Mesendoderm (in vitro differentiated cells): ENCODE results near the gene TGM5.

Experiments
- DNase-seq: peaks from one replicate; pipeline ENCODE4 v3.0.0; 2013
- H2AK5ac ChIP-seq: 2 replicates; pipeline ENCODE4 v1.6.1; 2013; ENCODE audit warnings: low read length, inconsistent platforms
- H2BK120ac ChIP-seq: 2 replicates; pipeline ENCODE4 v1.6.1; 2013; ENCODE audit warnings: low read depth, mild to moderate bottlenecking, low read length, moderate library complexity, mixed read lengths
- H2BK15ac ChIP-seq: replicated peaks from 2 replicates; pipeline ENCODE4 v1.6.1; 2013; ENCODE audit warnings: low read depth, mild to moderate bottlenecking, moderate library complexity
- H2BK5ac ChIP-seq: 2 replicates; pipeline ENCODE4 v1.6.1; 2013; ENCODE audit warnings: low read length, inconsistent platforms
- H3K18ac ChIP-seq: 2 replicates; pipeline ENCODE4 v1.6.1; 2013; ENCODE audit warnings: mild to moderate bottlenecking, low read length, mixed read lengths
- H3K23ac ChIP-seq: one replicate; pipeline ENCODE4 v1.6.1; 2013; ENCODE audit warnings: low read length
- H3K27ac ChIP-seq: 2 replicates; pipeline ENCODE4 v1.5.1; 2013; ENCODE audit warnings: low read depth, mild to moderate bottlenecking, inconsistent platforms, low read length, moderate library complexity
- H3K27me3 ChIP-seq: 2 replicates; pipeline ENCODE4 v1.6.1; 2013; ENCODE audit warnings: low read length, control low read depth, mild to moderate bottlenecking, inconsistent platforms; ENCODE audit not compliant: insufficient read depth, poor library complexity
- H3K36me3 ChIP-seq: 2 replicates; pipeline ENCODE4 v1.6.1; 2013; ENCODE audit warnings: low read length, inconsistent platforms; ENCODE audit not compliant: control insufficient read depth, insufficient read depth
- H3K4ac ChIP-seq: one replicate; pipeline ENCODE4 v1.6.1; 2013; ENCODE audit warnings: low read depth, mild to moderate bottlenecking, low read length, moderate library complexity
- H3K4me1 ChIP-seq: 2 replicates; pipeline ENCODE4 v1.6.1; 2013; ENCODE audit warnings: low read depth, low read length, inconsistent platforms; ENCODE audit not compliant: control insufficient read depth
- H3K4me2 ChIP-seq: 2 replicates; pipeline ENCODE4 v1.6.1; 2013; ENCODE audit warnings: low read length
- H3K4me3 ChIP-seq: 2 replicates; pipeline ENCODE4 v1.5.1; 2013; ENCODE audit warnings: mild to moderate bottlenecking, low read length
- H3K56ac ChIP-seq: one replicate; pipeline ENCODE4 v1.6.1; 2013; ENCODE audit warnings: low read length
- H3K79me1 ChIP-seq: 2 replicates; pipeline ENCODE4 v1.6.1; 2013; ENCODE audit warnings: low read length, inconsistent platforms
- H3K79me2 ChIP-seq: 2 replicates; pipeline ENCODE4 v1.6.1; 2013; ENCODE audit warnings: mild to moderate bottlenecking, low read length; ENCODE audit not compliant: control insufficient read depth, insufficient read depth
- H3K9ac ChIP-seq: 2 replicates; pipeline ENCODE4 v1.6.1; 2013; ENCODE audit warnings: low read length, inconsistent platforms
- H4K5ac ChIP-seq: one replicate; pipeline ENCODE4 v1.6.1; 2013; ENCODE audit warnings: low read length
- H4K8ac ChIP-seq: one replicate; pipeline ENCODE4 v1.6.1; 2013; ENCODE audit warnings: low read depth, mild to moderate bottlenecking, control low read depth, low read length, moderate library complexity
- WGBS: extraction: QIAGEN DNeasy Blood & Tissue Kit; methylation state at CpG from one replicate; pipeline ENCODE4 v1.1.7; 2013; ENCODE audit warnings: low lambda C conversion rate, missing lambda C conversion rate; ENCODE audit not compliant: insufficient coverage; ENCODE audit errors: extremely low coverage; 5-methylcytosine and 5-hydroxymethylcytosine counted together

TGM5 gene

DNA sequence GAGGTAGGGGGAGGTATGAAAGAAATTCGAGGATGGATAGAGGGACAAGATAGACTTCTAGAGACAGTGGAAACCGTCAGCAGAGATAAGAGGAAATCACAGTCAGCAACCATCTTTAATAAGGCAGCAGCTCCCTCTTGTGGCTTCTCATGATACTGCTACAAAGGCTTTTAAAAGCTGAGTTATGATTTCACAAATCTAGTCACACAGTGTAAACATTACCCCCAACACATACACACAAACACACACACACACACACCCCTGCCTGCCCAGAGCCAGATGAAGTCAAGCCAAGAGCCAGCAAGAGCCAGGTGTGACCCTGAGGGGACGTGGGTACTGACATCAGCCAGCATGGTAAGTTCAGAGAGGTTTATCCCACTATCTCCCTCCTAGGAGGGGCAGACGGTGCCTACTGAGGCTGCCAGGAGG is 18.9 kb upstream of the TGM5 start:
- Histone ChIP-seq H3K23ac (no peak overlapping the region), H2BK5ac (no peak overlapping the region), H3K36me3 (no peaks in the 10 kb centered on the region), H3K4me3 (no peak overlapping the region), H3K79me2 (no peaks in the 10 kb centered on the region), H2AK5ac (no peak overlapping the region), H3K27me3 (no peaks in the 10 kb centered on the region), H3K4ac (no peak overlapping the region), H3K9ac (no peak overlapping the region), H3K27ac (no peak overlapping the region), H2BK120ac (no peak overlapping the region), H3K56ac (no peak overlapping the region), H3K4me1 (no peaks in the 10 kb centered on the region), H4K8ac (no peak overlapping the region), H4K5ac (no peak overlapping the region), H2BK15ac (no peak overlapping the region), H3K4me2 (no peak overlapping the region), H3K79me1 (no peaks in the 10 kb centered on the region), H3K18ac (no peak overlapping the region)
- DNase-seq: peak; percentile 71
- no CpG with 5 or more reads among the region's 4 CpGs for WGBS

GRCh38 chr15:43283526-43283925 is 16.8 kb upstream of the TGM5 start:
- no peaks in the 10 kb centered on the region for H3K4me1 ChIP-seq
- no peak overlapping the region for H3K23ac ChIP-seq
- H3K36me3 ChIP-seq: no peaks in the 10 kb centered on the region
- H3K79me2 ChIP-seq: no peaks in the 10 kb centered on the region
- H2AK5ac ChIP-seq: no peak overlapping the region
- no peak overlapping the region for H2BK15ac ChIP-seq
- no peak overlapping the region for H3K4me3 ChIP-seq
- H3K18ac ChIP-seq: no peak overlapping the region
- no peak overlapping the region for H3K56ac ChIP-seq
- no peak overlapping the region for H4K8ac ChIP-seq
- no CpG with 5 or more reads among the region's 1 CpG for WGBS
- H3K79me1 ChIP-seq: no peaks in the 10 kb centered on the region
- no peak overlapping the region for H4K5ac ChIP-seq
- H3K4me2 ChIP-seq: no peak overlapping the region
- no peak overlapping the region for H3K27ac ChIP-seq
- H3K27me3 ChIP-seq: no peaks in the 10 kb centered on the region
- no peak overlapping the region for H3K9ac ChIP-seq
- DNase-seq: no peak
- H3K4ac ChIP-seq: no peak overlapping the region
- H2BK120ac ChIP-seq: no peak overlapping the region
- no peak overlapping the region for H2BK5ac ChIP-seq

DNA sequence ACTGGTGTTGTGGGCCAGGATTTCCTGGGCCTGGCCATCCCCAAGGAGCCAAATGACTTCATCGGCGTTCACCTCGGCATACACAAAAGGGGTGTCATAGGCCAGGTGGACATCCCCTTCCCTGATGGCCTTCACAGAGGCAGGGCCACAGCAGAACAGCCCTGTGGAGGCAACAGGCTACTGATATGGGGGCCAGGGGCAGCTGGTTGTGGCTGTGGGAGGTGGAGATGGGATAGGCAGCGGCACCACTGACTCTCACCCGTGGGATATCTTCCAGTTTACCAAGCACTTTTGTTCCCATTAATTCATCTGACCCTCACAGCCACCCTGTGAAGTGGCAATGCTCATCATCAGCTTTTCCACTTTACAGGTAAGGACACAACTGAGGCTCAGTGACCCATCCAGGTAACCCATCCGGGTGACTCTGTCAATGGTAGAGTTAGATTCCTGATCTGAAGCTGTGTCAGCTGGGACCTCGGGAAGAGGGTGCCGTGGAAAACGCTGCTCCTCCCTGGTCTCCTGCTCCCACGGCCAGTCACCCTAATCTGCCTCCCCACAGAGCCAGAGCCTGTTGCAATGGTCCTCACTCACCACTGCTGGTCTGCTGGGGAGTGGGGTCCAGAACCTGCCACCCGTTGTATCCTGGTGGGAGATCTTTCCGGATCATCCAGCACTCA is 15.3 kb upstream of the TGM5 start:
- Histone ChIP-seq H3K23ac (no peak overlapping the region), H3K4ac (no peak overlapping the region), H3K9ac (no peak overlapping the region), H3K79me2 (no peaks in the 10 kb centered on the region), H2BK120ac (no peak overlapping the region), H2AK5ac (no peak overlapping the region), H3K27me3 (no peaks in the 10 kb centered on the region), H3K27ac (no peak overlapping the region), H3K4me2 (no peak overlapping the region), H4K5ac (no peak overlapping the region), H3K4me3 (no peak overlapping the region), H2BK15ac (no peak overlapping the region), H3K4me1 (no peaks in the 10 kb centered on the region), H2BK5ac (no peak overlapping the region), H3K79me1 (no peaks in the 10 kb centered on the region), H3K36me3 (no peaks in the 10 kb centered on the region), H4K8ac (no peak overlapping the region), H3K56ac (no peak overlapping the region), H3K18ac (no peak overlapping the region)
- no CpG with 5 or more reads among the region's 12 CpGs for WGBS
- DNase-seq: no peak

- Histone ChIP-seq H3K36me3 (no peaks in the 10 kb centered on the region), H3K56ac (no peak overlapping the region), H2BK15ac (no peak overlapping the region), H2BK120ac (no peak overlapping the region), H3K79me1 (no peaks in the 10 kb centered on the region), H2AK5ac (no peak overlapping the region), H3K4me1 (no peaks in the 10 kb centered on the region), H4K8ac (no peak overlapping the region), H3K4ac (no peak overlapping the region), H3K9ac (no peak overlapping the region), H3K18ac (no peak overlapping the region), H2BK5ac (no peak overlapping the region), H3K79me2 (no peaks in the 10 kb centered on the region), H3K23ac (no peak overlapping the region), H3K27me3 (no peaks in the 10 kb centered on the region), H3K4me2 (no peak overlapping the region), H3K4me3 (no peak overlapping the region), H4K5ac (no peak overlapping the region), H3K27ac (no peak overlapping the region)
- DNase-seq: no peak
- no CpG with 5 or more reads among the region's 7 CpGs for WGBS
Observed at GRCh38 chr15:43280996-43281395, 14.3 kb upstream of the TGM5 start.

DNA sequence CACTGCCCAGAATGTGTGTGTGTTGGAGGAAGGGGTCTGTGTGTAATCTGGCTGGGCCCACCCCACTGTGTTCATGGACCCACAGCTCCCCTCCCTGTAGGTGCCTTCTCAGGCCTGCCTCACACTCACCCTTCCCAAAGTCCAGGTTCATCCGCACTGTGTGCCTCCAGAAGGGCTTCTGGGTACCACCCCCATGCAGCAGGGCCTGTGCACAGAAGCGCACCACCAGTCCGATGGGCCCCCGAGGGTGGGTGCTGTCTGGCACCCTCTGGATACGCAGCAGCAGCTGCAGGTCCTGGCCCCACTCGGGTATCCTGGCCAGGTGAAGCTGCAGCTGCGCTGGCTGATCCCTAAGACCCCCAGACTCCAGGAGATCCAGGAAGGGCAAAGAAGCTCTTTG is 12.8 kb upstream of the TGM5 start:
- Histone ChIP-seq H2BK15ac (no peak overlapping the region), H3K4ac (no peak overlapping the region), H3K36me3 (no peaks in the 10 kb centered on the region), H3K27ac (no peak overlapping the region), H3K18ac (no peak overlapping the region), H3K4me3 (no peak overlapping the region), H3K23ac (no peak overlapping the region), H3K4me1 (no peaks in the 10 kb centered on the region), H3K4me2 (no peak overlapping the region), H2BK5ac (no peak overlapping the region), H3K79me2 (no peaks in the 10 kb centered on the region), H3K27me3 (no peaks in the 10 kb centered on the region), H3K79me1 (no peaks in the 10 kb centered on the region), H4K8ac (no peak overlapping the region), H2BK120ac (no peak overlapping the region), H2AK5ac (no peak overlapping the region), H3K9ac (no peak overlapping the region), H4K5ac (no peak overlapping the region), H3K56ac (no peak overlapping the region)
- WGBS: no CpG with 5 or more reads among the region's 7 CpGs
- no peak for DNase-seq

GRCh38 chr15:43278869-43279268 is 12.1 kb upstream of the TGM5 start:
- Histone ChIP-seq H3K36me3 (no peaks in the 10 kb centered on the region), H3K56ac (no peak overlapping the region), H3K27me3 (no peaks in the 10 kb centered on the region), H3K18ac (no peak overlapping the region), H4K5ac (no peak overlapping the region), H3K27ac (no peak overlapping the region), H3K79me1 (no peaks in the 10 kb centered on the region), H2BK5ac (no peak overlapping the region), H3K23ac (no peak overlapping the region), H3K4me2 (no peak overlapping the region), H2AK5ac (no peak overlapping the region), H4K8ac (no peak overlapping the region), H3K4ac (no peak overlapping the region), H2BK120ac (no peak overlapping the region), H3K9ac (no peak overlapping the region), H3K4me3 (no peak overlapping the region), H2BK15ac (no peak overlapping the region), H3K4me1 (no peaks in the 10 kb centered on the region), H3K79me2 (no peaks in the 10 kb centered on the region)
- no peak for DNase-seq
- no CpG with 5 or more reads among the region's 11 CpGs for WGBS
